HepG2 (cell line): Measurements from ENCODE around the gene PIK3IP1.

Source experiments
- ATF2 ChIP-seq: sonication (generic); formaldehyde crosslinking; IDR thresholded peaks from 2 replicates; pipeline ENCODE4 v1.4.0; 2020; ENCODE audit warnings: missing genetic modification reagents
- EP300 ChIP-seq, 3 experiments: sonication (generic) in 1 of 3; formaldehyde crosslinking in 1 of 3; IDR thresholded peaks; 2 replicates each; pipeline versions ENCODE4 v1.5.1 to v1.6.1; 2011 to 2020; ENCODE audit warnings: low read depth in 2 of 3, low read length in 2 of 3, borderline replicate concordance in 1 of 3, improper control_type of control experiment in 1 of 3, mild to moderate bottlenecking in 1 of 3, missing genetic modification reagents in 1 of 3, moderate library complexity in 1 of 3

- TF ChIP-seq ATF2: no peak
- TF ChIP-seq EP300 (IDR thresholded peaks at IDR 0.05; ENCODE audit: low read depth in 2 of 2, low read length in 2 of 2): no peak
- TF ChIP-seq EP300 (CRISPR knock-in tag; IDR thresholded peaks at IDR 0.05; ENCODE audit: borderline replicate concordance): no peak
These were observed 14.5 kb downstream of the PIK3IP1 start for GRCh38 chr22:31277741-31278140.
